Measurements from ENCODE around the gene HSPB9.

DNA sequence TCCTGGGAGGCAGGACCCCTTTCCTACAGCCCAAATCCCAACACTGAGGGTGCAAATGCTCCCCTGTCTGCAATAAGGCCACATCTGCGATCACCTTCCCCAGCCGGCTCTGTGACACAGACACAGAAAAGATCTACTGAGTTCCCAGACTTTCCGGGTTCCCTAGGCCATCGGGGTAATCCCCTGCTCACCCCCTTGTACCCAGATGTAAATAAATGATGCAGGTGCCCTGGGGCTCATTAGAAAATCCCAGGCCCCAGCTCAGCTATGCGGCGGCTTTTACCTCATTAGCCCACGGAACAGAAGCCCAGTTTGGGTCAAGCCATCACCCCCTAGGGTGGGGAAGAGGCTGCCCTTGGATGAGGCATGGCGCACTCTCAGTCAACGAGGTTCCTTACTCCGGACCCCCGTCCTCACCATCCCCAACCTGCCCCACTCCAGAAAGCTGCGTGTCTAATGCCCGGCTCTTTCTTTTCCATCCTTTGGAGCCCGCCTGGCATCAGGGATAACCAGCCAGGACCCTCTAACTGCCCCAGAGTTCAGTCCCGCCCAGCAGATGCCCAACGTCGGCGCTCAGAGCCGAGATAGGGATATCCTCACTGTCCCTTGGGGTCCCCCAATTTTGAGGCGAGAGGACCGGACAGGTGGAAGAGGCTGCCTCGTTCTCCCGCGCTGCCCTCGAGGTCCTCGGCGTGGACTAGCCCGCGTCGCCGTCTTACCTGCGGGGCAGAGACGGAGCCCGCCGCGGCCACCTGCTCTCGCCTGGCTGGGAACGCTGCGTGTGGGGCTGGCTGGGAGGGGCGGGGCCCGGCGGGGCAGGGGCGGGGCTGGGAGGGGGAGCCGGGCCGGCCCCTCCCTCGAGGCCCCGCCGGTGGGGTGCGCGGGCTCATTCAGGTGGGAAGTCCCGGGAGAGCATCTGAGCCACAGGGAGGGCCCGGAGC lies 24.6 kb upstream of the HSPB9 start, which contains the start of gene ZNF385C:
- TF ChIP-seq, protein P1, sequence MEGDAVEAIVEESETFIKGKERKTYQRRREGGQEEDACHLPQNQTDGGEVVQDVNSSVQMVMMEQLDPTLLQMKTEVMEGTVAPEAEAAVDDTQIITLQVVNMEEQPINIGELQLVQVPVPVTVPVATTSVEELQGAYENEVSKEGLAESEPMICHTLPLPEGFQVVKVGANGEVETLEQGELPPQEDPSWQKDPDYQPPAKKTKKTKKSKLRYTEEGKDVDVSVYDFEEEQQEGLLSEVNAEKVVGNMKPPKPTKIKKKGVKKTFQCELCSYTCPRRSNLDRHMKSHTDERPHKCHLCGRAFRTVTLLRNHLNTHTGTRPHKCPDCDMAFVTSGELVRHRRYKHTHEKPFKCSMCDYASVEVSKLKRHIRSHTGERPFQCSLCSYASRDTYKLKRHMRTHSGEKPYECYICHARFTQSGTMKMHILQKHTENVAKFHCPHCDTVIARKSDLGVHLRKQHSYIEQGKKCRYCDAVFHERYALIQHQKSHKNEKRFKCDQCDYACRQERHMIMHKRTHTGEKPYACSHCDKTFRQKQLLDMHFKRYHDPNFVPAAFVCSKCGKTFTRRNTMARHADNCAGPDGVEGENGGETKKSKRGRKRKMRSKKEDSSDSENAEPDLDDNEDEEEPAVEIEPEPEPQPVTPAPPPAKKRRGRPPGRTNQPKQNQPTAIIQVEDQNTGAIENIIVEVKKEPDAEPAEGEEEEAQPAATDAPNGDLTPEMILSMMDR (IDR thresholded peaks at IDR 0.05) = no peak
- no peak for TF ChIP-seq EZH2phosphoT487 (IDR thresholded peaks at IDR 0.05)
